GM18520 (cell line): ENCODE measurements around the gene S100A7A.
"Not testable (repeated sequence)": the region's sequence is repeated elsewhere in the genome, so short reads cannot be mapped to it uniquely, and the experiment has no call there.

Experiments used
- ATAC-seq: cut with Tn5 transposase; IDR thresholded peaks from one replicate; pipeline ENCODE4 v1.9.1; 2021; ENCODE audit not compliant: unreplicated experiment

S100A7A gene

GRCh38 chr1:153395136-153395685 is 21.1 kb upstream of the S100A7A start:
- no peak for ATAC-seq

- no peak for ATAC-seq
These were observed 20.5 kb upstream of the S100A7A start for GRCh38 chr1:153395776-153396175.

GRCh38 chr1:153396461-153396860 is 19.9 kb upstream of the S100A7A start:
- ATAC-seq: no peak

GRCh38 chr1:153397051-153397923 is 19.0 kb upstream of the S100A7A start:
- ATAC-seq: no peak

- no peak for ATAC-seq
These were observed 18.2 kb upstream of the S100A7A start for GRCh38 chr1:153397924-153398651.

- ATAC-seq: no peak
These were observed 16.8 kb upstream of the S100A7A start for GRCh38 chr1:153399401-153400055.

DNA sequence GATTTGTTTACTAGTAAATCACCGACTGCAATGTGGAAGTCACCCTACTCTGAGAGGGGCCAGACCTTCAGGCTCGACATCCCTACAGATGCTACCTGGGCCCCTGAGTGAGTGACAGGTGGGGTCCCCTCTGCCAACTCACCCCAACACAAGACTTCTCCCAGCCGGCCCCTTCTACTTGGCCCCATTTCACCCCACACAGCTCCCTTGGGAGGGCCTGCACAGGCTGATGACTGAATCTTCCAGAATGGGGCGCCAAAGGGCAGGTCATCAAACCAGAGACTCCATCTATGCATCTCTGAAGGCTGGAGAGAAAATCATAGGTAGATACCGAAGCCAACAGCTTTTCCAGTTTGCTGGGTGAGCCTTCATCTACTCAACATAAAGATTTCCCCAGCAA is 16.1 kb upstream of the S100A7A start:
- no peak for ATAC-seq

DNA sequence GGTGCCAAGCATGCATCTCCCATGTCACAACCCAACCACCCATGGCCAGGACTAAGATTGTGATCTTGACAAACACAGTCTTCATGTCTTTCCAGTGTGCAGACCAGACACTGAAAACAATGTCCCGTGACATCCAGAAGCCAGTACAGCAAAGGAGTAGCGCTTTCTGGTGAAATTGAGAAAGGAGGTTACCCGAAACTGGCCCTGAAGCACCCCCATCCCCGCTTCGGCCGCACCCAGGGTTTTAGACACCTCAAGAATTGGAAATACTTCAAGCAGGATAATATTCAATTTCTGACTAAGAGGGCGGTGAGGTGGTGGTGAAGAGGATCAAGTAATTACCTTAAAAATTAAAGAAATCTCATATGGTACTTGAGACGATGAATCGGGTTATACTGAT is 14.9 kb upstream of the S100A7A start:
- no peak for ATAC-seq

GRCh38 chr1:153402226-153402625 is 14.1 kb upstream of the S100A7A start:
- no peak for ATAC-seq

- no peak for ATAC-seq
These were observed 12.8 kb upstream of the S100A7A start for GRCh38 chr1:153403421-153404085.

DNA sequence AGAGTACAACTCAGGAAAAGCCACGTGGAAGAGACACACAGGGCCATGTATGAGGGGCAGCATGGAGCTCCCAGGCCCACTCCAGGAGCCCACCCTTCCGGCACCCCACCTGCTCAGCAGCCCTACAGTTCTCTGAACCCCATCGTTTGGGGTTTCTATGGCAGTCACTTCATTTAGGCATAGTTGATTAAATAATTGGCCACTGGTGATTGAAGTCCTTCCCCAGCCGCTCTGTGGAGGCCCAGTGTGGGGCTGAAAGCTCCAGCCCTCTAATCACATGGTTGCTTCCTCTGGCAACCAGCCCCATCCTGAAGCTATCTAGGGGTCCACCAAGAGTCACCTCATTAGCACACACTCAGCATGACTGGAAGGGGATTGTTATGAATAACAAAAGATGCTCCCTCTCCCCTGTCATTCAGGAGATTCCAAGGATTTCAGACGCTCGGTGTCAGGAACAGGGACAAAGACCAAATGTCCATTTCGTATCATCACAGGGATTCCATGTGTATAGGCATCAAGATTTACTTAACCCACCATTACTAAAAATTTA is 12.2 kb upstream of the S100A7A start:
- ATAC-seq: no peak

GRCh38 chr1:153404768-153405167 is 11.6 kb upstream of the S100A7A start:
- no peak for ATAC-seq

DNA sequence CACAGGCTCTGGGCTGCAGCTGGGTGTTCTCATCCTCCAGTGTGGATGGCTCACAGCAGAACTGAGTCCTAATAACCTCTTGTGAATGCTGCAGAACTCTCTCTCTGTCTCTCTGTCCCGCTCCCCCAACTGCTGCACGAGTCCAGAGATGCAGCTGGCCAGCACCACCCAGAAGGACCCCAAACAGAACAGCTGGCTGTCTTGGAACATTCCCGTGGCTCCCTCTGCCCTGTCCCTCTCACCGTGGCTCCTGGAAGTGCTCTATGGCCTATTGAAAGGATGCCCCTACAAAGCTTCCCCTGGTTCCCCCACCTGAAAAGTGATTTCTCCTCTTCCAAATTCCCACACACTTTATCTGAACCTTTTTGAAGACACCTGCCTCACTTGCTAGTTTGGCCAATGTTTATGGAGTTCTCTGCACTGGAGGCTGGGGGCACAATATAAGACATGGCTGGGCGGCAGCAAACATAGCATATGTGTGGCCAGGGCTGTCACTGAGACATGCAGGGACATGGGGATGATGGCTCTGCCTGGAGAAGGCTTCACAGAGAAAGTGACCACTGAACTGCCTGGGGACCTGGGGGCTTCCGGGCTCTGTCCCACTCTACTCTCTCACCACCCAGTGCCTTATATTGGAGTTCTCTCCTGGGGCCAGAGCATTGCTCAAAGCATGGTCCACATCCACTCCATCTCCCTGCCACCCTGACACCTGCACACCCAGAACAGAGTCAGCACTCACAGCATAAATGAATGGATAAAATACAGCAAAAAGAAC is 10.3 kb upstream of the S100A7A start:
- not testable (repeated sequence) for ATAC-seq

GRCh38 chr1:153407274-153407673 is 9.0 kb upstream of the S100A7A start:
- ATAC-seq: not testable (repeated sequence)

GRCh38 chr1:153413961-153414360 is 2.4 kb upstream of the S100A7A start:
- not testable (repeated sequence) for ATAC-seq

DNA sequence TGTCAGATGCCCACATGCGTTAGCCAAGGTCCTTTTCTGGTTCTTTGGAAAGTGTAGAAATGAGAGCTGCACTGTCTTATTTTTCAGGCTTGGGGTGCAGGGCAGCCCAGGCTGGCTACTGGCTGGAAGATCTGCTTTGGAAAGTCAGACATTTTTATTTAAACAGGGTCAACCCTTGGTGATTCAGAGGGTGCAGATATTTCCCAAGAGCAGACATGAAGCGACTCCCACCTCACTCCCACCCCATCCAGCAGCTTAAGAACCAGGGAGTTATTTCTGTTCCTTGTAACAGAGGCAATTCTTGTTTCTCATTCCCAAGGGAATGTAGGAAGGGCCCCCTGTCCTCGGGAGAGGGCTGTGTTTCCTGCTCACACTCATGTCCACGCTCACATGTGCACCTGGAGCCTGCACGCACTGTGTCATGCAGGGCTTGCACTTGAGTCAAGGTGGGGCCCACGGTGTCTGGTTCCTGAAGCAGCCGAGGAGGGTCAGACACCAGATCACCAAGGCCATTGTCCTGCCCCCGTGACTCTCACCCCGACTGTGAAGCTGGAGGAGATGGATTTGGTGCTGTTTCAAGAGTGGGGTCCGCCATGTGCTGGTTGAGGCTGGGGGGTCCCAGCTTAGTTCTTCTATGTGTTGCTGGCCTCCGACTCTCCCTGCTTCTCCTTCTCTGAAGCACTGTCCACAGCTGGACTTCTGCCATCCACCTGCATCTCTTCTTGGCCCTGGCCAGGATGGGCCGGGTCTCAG is 992 bp downstream of the S100A7A start:
- ATAC-seq: no peak

GRCh38 chr1:153418758-153419435 is 2.6 kb downstream of the S100A7A start:
- not testable (repeated sequence) for ATAC-seq

DNA sequence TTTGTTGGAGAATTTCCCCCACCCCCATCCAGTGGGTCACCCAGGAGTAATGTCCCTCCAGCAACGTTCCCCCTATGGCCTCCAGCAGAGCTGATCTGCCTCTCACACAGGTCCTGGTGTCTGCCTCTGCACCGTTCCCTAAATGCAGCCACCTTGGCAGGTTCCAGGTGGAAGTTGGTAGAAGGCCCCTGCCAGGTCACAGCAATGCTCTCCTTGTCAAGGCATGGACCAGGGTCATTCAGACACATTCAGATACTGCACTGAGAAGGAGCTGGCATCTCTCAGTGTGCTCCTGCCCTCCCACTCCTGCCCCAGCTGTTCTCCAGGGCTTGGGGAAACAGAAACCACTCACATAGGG is 3.1 kb downstream of the S100A7A start:
- not testable (repeated sequence) for ATAC-seq

DNA sequence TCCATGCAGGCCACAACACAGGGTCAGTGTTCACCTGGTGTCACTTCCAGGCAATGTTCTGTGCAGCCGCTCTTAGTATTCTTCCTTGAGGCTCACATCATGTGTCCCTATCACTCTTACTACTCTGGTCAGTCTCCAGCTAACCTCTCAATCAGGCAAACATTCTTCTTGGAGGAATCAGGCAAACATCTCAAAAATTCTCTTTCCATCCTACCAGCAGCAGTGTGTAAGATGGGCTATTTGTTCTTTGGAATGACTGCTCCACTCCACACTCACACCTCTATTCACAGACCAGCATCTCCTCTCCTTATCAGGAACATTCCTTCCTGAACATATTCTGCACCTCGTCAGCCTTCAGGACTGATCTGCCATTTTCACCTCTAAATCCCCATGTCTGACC is 4.0 kb downstream of the S100A7A start:
- no peak for ATAC-seq
